ENCODE results near the gene CNBD2. TPM values are rescaled to one million over a fixed set of nuclear protein-coding genes. Genes with fewer than 3 reads are reported as not detected.

The CNBD2 gene
- total and polyA plus RNA-seq, 2 experiments from 2014 or later = 1.7 to 6.6 TPM

GRCh38 chr20:35975576-35976373 is 7.4 kb downstream of the CNBD2 start:
- Histone ChIP-seq H3K4me3 (no peak overlapping the region), H3K79me2 (ENCODE audit: insufficient read depth) (no peaks in the 10 kb centered on the region), H3K9me3 (ENCODE audit: low read depth) (no peaks in the 10 kb centered on the region), H3K36me3 (ENCODE audit: low read depth) (no peaks in the 10 kb centered on the region), H4K20me1 (ENCODE audit: insufficient read depth) (no peaks in the 10 kb centered on the region), H3K27ac (no peak overlapping the region), H3K9ac (no peak overlapping the region), H3K4me1 (ENCODE audit: insufficient read depth) (no peaks in the 10 kb centered on the region), H2AFZ (no peak overlapping the region), H3K27me3 (replicated peaks; ENCODE audit: insufficient read depth) (no peaks in the 10 kb centered on the region), H3K9me2 (ENCODE audit: insufficient read depth) (no peaks in the 10 kb centered on the region), H3K4me2 (ENCODE audit: unreplicated experiment) (no peak overlapping the region), H3F3A (ENCODE audit: insufficient read depth) (no peaks in the 10 kb centered on the region)
- DNase-seq = no peak
- WGBS, 2 experiments (ENCODE audit: low coverage in 1 of 2, low lambda C conversion rate in 2 of 2, missing lambda C conversion rate in 2 of 2) = 49 to 63% methylated on average over 6 to 9 of the region's 9 CpGs
- in situ Hi-C loops (cut with MboI) = loop anchor here (25.0 kb wide), 1 partner anchor 462 kb away; no protein-coding TSS in a partner anchor
- TF ChIP-seq EZH2 (IDR thresholded peaks at IDR 0.05; ENCODE audit: insufficient read depth, poor library complexity, severe bottlenecking) (no peak), EZH2phosphoT487 (IDR thresholded peaks at IDR 0.05; ENCODE audit: insufficient read depth, low read depth) (no peak)

- peak; percentile 45 for DNase-seq
- WGBS, 2 experiments (ENCODE audit: low coverage in 1 of 2, low lambda C conversion rate in 2 of 2, missing lambda C conversion rate in 2 of 2) = 84 to 86% methylated on average over 9 of the region's 9 CpGs
- in situ Hi-C loops (cut with MboI) = loop anchor here (25.0 kb wide), 1 partner anchor 459 kb away; no protein-coding TSS in a partner anchor
- no peak overlapping the region for H3K4me3 ChIP-seq
- H3K9me2 ChIP-seq (ENCODE audit: insufficient read depth) = no peaks in the 10 kb centered on the region
- no peaks in the 10 kb centered on the region for H3K79me2 ChIP-seq (ENCODE audit: insufficient read depth)
- no peak overlapping the region for H2AFZ ChIP-seq
- no peaks in the 10 kb centered on the region for H3K36me3 ChIP-seq (ENCODE audit: low read depth)
- H3K4me2 ChIP-seq (ENCODE audit: unreplicated experiment) = no peak overlapping the region
- no peaks in the 10 kb centered on the region for H3K9me3 ChIP-seq (ENCODE audit: low read depth)
- no peaks in the 10 kb centered on the region for H3K27me3 ChIP-seq (replicated peaks; ENCODE audit: insufficient read depth)
- H4K20me1 ChIP-seq (ENCODE audit: insufficient read depth) = no peaks in the 10 kb centered on the region
- no peak for TF ChIP-seq EZH2 (IDR thresholded peaks at IDR 0.05; ENCODE audit: insufficient read depth, poor library complexity, severe bottlenecking)
- no peak for TF ChIP-seq EZH2phosphoT487 (IDR thresholded peaks at IDR 0.05; ENCODE audit: insufficient read depth, low read depth)
- H3K27ac ChIP-seq = no peak overlapping the region
- no peak overlapping the region for H3K9ac ChIP-seq
- no peaks in the 10 kb centered on the region for H3K4me1 ChIP-seq (ENCODE audit: insufficient read depth)
- no peaks in the 10 kb centered on the region for H3F3A ChIP-seq (ENCODE audit: insufficient read depth)
Observed at GRCh38 chr20:35978041-35978513, 9.7 kb downstream of the CNBD2 start.

DNA sequence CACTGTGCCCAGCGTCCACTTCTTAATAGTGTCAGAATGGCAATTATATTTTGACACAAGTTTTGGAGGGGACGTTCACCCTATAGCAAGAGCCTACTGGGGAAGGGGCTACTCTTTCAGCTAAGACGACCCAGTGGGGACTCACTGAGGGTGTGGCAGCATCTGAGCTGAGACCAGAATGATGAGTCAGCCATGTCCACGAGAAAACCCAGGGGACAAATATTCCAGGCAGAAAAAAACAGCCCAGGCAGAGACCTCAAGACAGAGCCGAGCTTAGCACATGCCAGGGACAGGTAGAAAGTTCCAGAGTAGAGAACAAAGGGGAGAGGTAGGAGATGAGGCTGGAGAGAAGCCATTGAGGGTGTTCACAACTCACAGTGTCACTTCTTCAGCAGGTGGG is 11.2 kb downstream of the CNBD2 start:
- Histone ChIP-seq H2AFZ (no peak overlapping the region), H3K9me2 (ENCODE audit: insufficient read depth) (no peaks in the 10 kb centered on the region), H3K27me3 (replicated peaks; ENCODE audit: insufficient read depth) (no peaks in the 10 kb centered on the region), H3K4me3 (no peak overlapping the region), H3K9ac (no peak overlapping the region), H3K9me3 (ENCODE audit: low read depth) (no peaks in the 10 kb centered on the region), H3K36me3 (ENCODE audit: low read depth) (no peaks in the 10 kb centered on the region), H3K4me2 (ENCODE audit: unreplicated experiment) (no peak overlapping the region), H3F3A (ENCODE audit: insufficient read depth) (no peaks in the 10 kb centered on the region), H3K79me2 (ENCODE audit: insufficient read depth) (no peaks in the 10 kb centered on the region), H3K4me1 (ENCODE audit: insufficient read depth) (no peaks in the 10 kb centered on the region), H3K27ac (no peak overlapping the region), H4K20me1 (ENCODE audit: insufficient read depth) (no peaks in the 10 kb centered on the region)
- in situ Hi-C loops (cut with MboI) = loop anchor here (25.0 kb wide), 1 partner anchor 458 kb away; no protein-coding TSS in a partner anchor
- peak; percentile 51 for DNase-seq
- TF ChIP-seq EZH2 (IDR thresholded peaks at IDR 0.05; ENCODE audit: insufficient read depth, poor library complexity, severe bottlenecking) (no peak), EZH2phosphoT487 (IDR thresholded peaks at IDR 0.05; ENCODE audit: insufficient read depth, low read depth) (no peak)
- 46 to 47% methylated on average over 5 of the region's 5 CpGs for WGBS, 2 experiments (ENCODE audit: low coverage in 1 of 2, low lambda C conversion rate in 2 of 2, missing lambda C conversion rate in 2 of 2)

- Histone ChIP-seq H3K4me3 (no peak overlapping the region), H3K9ac (no peak overlapping the region), H3K9me2 (ENCODE audit: insufficient read depth) (no peaks in the 10 kb centered on the region), H2AFZ (no peak overlapping the region), H4K20me1 (ENCODE audit: insufficient read depth) (no peaks in the 10 kb centered on the region), H3K27ac (no peak overlapping the region), H3K4me1 (ENCODE audit: insufficient read depth) (no peaks in the 10 kb centered on the region), H3K36me3 (ENCODE audit: low read depth) (no peaks in the 10 kb centered on the region), H3K27me3 (replicated peaks; ENCODE audit: insufficient read depth) (no peaks in the 10 kb centered on the region), H3K4me2 (ENCODE audit: unreplicated experiment) (no peak overlapping the region), H3F3A (ENCODE audit: insufficient read depth) (no peaks in the 10 kb centered on the region), H3K79me2 (ENCODE audit: insufficient read depth) (no peaks in the 10 kb centered on the region), H3K9me3 (ENCODE audit: low read depth) (no peaks in the 10 kb centered on the region)
- WGBS, 2 experiments (ENCODE audit: low coverage in 1 of 2, low lambda C conversion rate in 2 of 2, missing lambda C conversion rate in 2 of 2) = 39 to 44% methylated on average over 3 of the region's 3 CpGs
- TF ChIP-seq EZH2phosphoT487 (IDR thresholded peaks at IDR 0.05; ENCODE audit: insufficient read depth, low read depth) (no peak), EZH2 (IDR thresholded peaks at IDR 0.05; ENCODE audit: insufficient read depth, poor library complexity, severe bottlenecking) (no peak)
- no peak for DNase-seq
- in situ Hi-C loops (cut with MboI) = loop anchor here (25.0 kb wide), 1 partner anchor 455 kb away; no protein-coding TSS in a partner anchor
Observed at GRCh38 chr20:35981969-35982368, 13.6 kb downstream of the CNBD2 start.

Data from GM23248 (cell line).